Activated CD8-positive, alpha-beta memory T cell treated with anti-CD3 and anti-CD28 coated beads, Interleukin-2, amount 50 U/mL, for 4 hours (primary cell): Measurements from ENCODE around the gene C2orf81.
A peak's percentile ranks its signal among the peaks of the same experiment; 100 is the strongest.
"Not testable (repeated sequence)": the region's sequence is repeated elsewhere in the genome, so short reads cannot be mapped to it uniquely, and the experiment has no call there.

ENCODE experiments used
- DNase-seq: peaks from one replicate; pipeline ENCODE4 v3.0.0-alpha.2; 2020

The C2orf81 gene

GRCh38 chr2:74442483-74443297 is 21.3 kb upstream of the C2orf81 start:
- not testable (repeated sequence) for DNase-seq

DNA sequence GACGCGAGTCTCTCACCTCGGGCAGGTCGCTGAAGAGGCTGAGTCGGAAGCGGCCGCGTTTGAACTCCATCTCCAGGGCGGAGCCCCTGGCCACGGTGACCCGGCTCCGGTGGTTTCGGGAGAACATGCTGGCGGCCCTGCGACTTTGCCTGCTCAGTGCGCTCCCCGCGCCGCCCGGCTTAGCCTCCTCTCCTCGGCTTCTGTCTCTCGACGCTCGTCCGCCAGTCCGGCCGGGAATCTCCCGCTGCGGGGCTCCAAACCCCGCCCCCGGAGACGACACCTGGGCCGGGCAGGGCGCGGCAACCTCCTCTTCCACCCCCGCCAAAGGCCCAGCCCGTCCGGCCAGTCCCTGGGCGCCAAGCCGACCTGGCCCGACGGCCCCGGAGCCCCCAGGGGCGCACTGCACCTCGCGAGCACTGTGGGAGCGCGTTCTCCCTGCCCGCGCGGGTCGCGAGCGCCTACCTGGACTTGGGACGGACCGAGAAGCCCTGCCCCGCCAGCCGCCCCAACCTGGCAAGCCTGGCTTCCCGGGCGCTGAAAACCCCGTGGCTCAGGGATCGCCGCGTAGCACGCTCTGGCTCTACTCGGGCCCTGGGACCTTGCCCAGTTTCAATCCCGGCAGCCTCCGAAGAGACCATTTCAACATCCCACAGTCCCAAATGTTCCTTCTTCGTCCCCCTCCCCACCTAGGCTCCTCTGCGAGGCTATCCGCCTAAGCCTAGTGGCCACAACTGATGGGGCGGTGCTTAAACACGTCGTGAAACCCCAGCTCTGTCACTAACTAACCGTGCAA is 20.5 kb upstream of the C2orf81 start, which contains the start of gene RTKN:
TSS of gene RTKN (minus strand) at position 248 of the 793 bp plus-strand sequence. CDS start at position 127, 121 bp downstream.
- no peak for DNase-seq

GRCh38 chr2:74441170-74441689 is 19.8 kb upstream of the C2orf81 start:
- DNase-seq: no peak

GRCh38 chr2:74440378-74441169 is 19.2 kb upstream of the C2orf81 start:
- DNase-seq: peak; percentile 34

DNA sequence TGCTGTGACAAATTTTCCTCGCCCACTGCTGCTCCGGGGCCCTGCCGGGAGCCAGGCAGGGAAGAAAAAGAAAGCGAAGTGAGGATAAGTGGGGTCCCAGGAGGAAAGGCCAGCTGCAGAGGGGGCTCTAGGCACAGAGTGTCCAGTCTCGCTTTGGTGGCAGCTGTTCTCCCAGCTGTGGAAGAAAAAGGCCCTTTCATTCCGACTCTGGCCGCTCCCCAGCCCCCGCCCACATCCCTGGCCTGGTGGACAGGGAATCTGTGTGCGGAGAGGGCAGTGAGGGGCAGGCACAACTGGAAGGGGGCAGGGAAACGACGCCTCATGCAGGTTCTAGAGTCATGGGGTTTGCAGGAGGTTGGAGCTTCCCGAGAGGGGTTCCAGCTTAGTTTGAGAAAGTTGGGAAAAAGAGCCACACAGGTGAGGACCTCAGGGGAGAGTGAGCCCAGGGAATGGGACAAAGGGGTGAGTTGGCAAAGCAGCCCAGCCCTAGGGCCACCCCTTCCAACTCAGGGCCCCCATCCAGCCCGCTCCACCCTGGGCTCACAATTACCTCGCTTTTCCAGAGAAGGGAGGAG is 18.5 kb upstream of the C2orf81 start:
- no peak for DNase-seq

DNA sequence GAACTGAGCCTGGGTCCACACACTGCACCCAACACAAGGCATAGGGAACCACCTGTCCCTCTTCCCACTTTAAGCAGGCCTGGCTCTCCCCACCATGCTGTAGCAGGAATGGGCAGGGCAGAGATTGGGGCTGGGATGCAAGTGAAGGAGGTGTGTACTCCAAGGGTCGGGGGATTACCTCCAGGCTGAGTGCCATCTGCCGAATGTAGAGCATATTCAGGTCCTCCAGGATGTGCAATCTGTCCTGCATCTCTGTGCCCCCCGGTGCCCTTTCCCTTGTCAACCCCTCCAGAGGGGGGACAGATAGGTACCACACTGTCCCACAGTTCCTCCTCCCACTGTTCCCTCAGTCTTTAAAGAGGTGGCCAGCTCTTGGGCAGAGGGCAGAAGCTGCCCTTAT is 18.0 kb upstream of the C2orf81 start:
- DNase-seq: no peak

DNA sequence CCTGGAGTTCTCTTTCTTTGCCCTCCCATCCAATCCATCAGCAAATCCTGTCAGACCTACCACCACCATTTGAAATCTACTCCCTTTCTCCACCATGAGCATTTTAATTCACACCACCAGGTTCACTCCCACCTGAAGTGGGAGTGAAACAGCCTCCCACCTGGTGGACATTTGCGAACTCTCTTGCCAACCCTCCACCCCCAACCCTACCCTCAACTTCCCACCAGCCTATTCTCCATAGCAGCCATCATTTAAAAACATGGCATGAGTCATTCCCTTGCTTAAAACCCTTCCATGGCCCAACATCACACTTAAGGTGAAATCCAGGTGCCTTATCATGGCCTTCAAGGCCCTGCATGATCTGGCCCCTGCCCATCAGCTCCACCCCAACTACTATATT is 16.8 kb upstream of the C2orf81 start:
- DNase-seq: no peak

- no peak for DNase-seq
Observed at GRCh38 chr2:74436848-74437695, 15.7 kb upstream of the C2orf81 start.

- no peak for DNase-seq
Observed at GRCh38 chr2:74436111-74436805, 14.8 kb upstream of the C2orf81 start.

GRCh38 chr2:74430502-74430901 is 9.1 kb upstream of the C2orf81 start:
- no peak for DNase-seq

DNA sequence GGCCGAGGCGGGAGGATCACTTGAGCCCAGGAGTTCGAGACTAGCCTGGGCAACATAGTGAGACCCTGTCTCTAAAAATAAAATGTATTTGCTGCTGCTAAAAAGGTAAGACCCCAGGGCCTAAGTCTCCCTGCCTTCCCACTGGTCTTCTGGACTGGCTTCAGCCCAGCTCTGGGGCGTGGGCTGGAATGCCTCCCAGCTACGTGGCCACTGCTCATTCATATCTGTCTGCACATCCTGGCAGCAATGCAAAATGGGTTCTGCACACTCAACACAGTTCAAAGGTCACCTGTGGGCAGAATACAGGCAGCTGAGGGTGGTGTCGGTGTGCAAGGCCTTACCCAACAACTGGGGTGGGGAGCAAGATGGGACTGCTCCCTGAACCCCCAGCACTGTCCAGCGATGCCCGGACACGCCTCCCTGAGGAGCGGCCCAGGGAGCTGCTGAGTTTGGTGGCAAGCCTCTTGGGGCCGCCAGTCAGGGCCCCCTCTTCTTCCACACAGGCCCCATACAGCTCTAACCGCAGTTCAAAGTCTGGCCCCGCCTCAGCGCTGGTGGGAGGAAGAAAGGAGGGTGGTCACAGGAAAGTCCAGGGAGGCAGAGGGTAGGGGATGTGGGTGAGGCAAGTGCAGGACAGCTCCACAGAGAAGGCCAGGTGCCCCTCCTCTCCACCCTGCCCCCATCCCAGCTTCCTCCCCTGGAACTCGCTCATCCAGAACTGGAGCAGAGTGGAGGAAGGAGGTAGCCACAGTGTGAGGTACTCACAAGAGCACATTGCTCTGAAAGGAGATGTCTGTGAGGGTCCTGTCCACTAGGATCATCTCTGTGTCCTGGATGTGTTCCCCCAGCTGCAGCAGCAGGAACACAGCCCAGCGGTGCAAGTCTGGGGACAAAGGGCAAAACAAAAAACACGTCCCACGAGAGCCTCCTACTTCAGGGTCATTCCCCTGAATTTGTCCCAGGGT is 8.3 kb upstream of the C2orf81 start:
- DNase-seq: no peak

GRCh38 chr2:74428675-74429074 is 7.3 kb upstream of the C2orf81 start:
- DNase-seq: no peak

DNA sequence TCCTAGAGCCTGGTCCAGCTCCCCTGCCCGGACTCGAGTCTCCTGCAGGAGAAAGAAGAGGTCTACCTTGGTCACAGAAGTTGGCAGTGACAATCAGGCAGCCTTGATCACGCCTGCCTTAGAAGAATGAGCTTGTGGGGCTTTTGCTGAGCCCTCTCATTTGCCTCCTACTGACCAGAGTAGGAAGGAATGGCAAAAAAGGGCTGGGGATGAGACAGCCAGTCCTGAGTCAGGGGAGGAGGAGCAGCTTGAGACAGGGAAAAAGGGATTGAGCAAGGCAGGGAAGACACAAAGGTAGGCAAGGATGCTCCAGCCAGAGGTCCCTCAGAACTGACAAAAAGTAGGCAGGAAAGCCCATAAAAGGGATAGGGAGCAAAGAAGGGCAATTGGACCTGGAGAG is 6.1 kb upstream of the C2orf81 start:
- no peak for DNase-seq

DNA sequence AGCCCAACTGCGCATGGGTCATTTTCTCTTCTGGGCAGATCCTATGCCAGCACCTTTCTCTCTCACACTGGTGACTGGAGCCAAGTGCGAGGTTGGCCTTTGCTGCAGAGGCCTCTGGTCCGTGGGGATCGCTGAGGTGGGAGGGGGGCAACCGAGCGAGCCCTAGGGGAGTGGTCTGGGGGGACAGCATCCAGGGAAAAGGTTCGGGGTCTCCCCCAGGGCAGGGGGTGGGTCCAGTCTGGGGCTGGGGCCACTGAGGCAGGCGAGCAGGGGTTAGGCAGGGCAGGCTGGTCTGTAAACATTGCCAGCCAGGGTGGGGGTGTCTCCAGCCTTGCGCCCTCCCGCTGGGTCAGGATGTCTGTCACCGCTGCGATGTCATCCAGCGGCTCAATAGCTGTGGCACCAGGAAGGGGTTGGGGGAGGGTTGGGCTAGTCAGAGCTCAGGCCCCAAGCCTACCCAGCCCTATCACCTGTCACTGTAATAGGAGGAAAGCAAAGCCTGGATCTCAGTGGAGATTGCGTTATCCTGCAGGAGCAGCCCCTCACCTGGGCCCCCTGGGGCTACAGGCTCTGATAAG is 4.9 kb upstream of the C2orf81 start:
- DNase-seq: no peak

GRCh38 chr2:74425523-74425922 is 4.1 kb upstream of the C2orf81 start:
- DNase-seq: no peak

- no peak for DNase-seq
Observed at GRCh38 chr2:74424995-74425406, 3.6 kb upstream of the C2orf81 start.

- no peak for DNase-seq
Observed at GRCh38 chr2:74424139-74424992, 2.9 kb upstream of the C2orf81 start.
